Measurements from ENCODE around the gene DMXL1.
A peak's percentile ranks its signal among the peaks of the same experiment; 100 is the strongest.

DMXL1 gene, protein sequence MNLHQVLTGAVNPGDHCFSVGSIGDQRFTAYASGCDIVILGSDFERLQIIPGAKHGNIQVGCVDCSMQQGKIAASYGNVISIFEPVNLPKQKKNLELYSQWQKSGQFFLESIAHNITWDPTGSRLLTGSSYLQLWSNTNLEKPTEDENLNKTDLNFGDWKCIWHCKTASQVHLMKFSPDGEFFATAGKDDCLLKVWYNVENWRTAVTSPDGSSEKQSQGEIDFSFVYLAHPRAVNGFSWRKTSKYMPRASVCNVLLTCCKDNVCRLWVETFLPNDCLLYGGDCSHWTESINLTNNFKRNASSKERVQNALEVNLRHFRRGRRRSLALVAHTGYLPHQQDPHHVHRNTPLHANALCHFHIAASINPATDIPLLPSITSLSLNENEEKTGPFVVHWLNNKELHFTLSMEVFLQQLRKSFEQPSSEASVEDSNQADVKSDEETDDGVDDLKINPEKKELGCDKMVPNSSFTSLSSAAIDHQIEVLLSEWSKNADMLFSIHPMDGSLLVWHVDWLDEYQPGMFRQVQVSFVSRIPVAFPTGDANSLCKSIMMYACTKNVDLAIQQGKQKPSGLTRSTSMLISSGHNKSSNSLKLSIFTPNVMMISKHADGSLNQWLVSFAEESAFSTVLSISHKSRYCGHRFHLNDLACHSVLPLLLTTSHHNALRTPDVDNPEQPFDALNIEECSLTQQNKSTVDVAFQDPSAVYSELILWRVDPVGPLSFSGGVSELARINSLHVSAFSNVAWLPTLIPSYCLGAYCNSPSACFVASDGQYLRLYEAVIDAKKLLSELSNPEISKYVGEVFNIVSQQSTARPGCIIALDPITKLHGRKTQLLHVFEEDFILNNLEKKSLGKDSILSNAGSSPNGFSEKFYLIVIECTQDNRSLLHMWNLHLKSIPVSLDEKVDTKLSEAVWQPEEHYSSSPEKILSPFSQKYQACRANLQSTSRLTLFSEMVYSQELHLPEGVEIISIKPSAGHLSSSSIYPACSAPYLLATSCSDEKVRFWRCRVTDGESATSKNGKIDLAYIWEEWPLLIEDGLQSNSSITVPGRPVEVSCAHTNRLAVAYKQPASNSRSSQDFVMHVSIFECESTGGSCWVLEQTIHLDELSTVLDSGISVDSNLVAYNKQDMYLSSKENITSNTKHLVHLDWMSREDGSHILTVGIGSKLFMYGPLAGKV (N-terminal part only)

DNA sequence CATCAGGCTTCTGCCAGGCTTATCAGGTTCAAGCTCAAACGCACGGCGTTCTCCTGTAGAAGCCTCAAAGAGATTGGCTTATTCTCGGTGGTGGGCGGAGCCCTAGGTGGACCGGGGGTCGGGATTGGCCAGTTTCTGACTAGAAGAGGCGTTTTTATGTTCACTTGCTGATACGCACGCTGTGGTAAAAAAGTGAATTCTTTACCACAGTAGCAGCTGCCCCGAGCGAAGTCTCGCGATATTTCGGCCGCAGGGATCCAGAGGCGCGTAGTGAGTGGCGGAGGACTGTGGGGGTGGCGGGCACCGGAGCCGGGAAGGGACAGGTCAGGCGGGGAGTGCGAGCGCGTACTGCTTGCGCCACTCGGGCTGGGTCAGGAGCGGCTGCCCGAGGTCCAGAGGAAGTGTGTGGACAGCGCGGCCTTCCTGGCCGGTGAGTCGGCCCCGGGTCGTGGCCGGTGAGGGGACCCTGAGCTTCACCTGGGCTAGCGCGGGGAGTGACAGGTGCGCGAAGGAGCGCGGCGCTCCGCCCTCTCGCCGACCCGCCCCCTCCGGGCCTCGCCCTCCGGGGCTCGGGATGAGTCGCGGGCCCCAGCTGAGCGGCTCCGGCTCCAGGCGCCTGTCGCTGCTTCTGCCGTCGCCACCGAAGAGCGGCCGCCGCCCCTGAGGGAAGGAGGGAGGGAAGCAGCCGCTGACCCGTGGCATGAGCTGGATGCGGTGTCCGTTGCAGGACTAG is at the start of gene DMXL1:
Gene DMXL1, plus strand, starts transcription at position 260 of the 733 bp plus-strand sequence. CDS start 483 bp downstream, outside the sequence.
- DNase-seq (ENCODE audit: low read depth in 1 of 2, low spot score in 1 of 2): peak; percentile 93

- DNase-seq (ENCODE audit: low read depth in 1 of 2, low spot score in 1 of 2): no peak
Measured at GRCh38 chr5:119021149-119021732, 49.6 kb upstream of the DMXL1 start.

DNA sequence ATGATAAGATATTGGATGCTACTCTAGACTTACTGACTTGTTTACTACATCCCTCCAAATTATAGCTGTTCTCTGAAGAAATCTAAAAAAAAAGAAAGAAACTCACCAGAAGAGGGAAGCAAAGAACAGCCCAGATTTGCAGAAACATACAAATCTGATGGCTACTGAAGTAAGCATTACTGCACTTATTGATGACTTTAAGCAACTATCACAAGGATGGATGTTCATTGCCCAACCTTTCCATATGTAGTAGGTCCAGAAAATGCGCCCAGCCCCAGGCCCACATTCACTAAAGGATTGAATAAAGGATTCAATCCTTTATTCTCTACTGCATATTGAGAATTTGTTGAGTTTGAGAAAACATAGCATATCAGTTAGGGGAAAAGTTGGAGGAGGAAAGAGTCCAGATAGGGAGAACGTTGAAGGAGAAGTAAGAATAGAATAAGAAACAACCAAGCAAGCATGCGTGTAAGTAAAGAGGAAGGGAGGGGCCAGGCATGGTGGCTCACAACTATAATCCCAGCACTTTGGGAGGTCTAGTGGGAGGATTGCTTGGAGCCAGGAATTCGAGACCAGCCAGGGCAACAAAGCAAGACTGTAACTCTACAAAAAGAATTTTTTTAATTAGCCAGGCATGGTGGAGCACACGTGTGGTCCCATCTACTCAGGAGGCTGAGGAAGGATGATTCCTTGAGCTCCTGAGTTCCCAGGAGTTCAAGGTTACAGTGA is 48.7 kb upstream of the DMXL1 start:
- DNase-seq (ENCODE audit: low read depth in 1 of 2, low spot score in 1 of 2): no peak

DNA sequence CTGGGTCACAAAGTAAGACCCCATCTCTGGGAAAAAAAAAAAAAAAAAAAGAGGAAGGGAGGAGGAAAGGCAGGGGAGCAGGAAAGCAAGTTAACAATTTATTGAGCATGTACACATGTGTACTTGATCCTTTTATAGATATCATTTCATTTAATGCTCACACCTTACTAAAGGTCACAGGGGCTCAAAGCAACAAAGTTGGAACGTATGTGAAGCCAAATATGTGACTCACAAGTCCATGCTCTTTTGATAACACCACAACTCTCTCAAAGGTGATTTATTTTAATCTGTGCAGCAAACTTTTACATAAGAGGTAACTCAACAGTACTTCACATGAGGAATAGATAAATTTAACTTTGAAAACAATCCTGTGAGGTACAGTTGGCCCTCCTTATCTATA is 48.1 kb upstream of the DMXL1 start:
- no peak for DNase-seq (ENCODE audit: low read depth in 1 of 2, low spot score in 1 of 2)

DNA sequence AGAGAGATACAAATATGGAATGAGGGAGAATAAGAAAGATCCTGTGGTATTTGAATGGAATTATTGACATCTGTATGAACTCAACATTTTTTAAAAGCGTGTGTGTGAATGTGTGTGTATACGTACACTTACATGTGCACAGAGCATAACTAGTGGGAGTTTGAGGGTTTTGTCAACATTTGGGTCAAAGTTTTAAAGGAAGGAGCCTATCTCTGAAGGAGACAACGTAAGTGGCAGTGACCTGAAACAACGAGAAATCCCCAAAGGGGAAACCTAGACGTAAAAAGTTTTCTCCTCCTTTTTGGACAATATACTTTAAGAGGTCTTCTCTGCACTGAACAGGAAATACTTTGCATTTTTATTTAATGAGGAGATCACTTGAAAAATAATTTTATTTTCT is 42.3 kb upstream of the DMXL1 start:
- no peak for DNase-seq (ENCODE audit: low read depth in 1 of 2, low spot score in 1 of 2)

DNA sequence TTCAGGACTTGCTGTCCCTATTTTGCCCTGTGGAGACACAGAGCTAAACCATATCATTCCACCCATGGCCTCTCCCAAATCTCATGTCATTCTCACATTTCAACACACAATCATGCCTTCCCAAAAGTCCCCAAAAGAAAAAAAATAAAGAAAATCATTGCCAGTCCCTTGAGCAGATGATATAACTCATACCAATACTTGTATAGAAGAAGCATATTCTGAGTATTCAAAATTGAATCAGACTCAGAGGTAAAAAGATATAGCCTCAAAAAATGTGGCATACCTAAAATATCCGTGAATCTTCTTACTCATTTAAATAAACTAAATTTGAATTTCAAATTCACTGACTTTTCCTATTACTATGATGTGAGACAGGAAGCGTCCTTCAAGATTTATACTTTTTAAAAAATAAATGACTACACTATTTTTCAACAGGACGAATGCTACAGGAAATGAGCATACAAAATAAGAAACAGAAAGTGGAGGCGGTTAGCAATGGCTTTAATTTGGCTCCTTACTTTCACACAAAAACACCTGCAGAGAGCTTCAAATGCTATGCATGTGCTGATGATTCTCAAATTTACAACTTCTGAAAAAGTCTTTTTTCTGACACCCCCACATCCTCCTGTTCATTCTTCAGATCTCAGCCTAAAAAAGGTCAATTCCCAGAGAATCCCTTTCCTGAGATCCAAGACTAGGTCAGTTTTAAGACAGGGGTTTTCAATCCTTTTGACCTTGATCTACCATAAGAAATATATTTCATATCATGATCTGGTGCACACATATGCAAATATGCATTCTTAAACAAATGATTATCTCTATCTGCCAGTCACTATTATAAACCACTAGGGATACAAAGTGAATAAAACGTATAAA is 39.6 kb upstream of the DMXL1 start:
- no peak for DNase-seq (ENCODE audit: low read depth in 1 of 2, low spot score in 1 of 2)

- DNase-seq (ENCODE audit: low read depth in 1 of 2, low spot score in 1 of 2): no peak
Measured at GRCh38 chr5:119031905-119032304, 39.0 kb upstream of the DMXL1 start.

- no peak for DNase-seq (ENCODE audit: low read depth in 1 of 2, low spot score in 1 of 2)
Measured at GRCh38 chr5:119032656-119033055, 38.2 kb upstream of the DMXL1 start.

GRCh38 chr5:119033135-119033534 is 37.8 kb upstream of the DMXL1 start:
- no peak for DNase-seq (ENCODE audit: low read depth in 1 of 2, low spot score in 1 of 2)

- DNase-seq (ENCODE audit: low read depth in 1 of 2, low spot score in 1 of 2): no peak
Measured at GRCh38 chr5:119036101-119036762, 34.7 kb upstream of the DMXL1 start.

GRCh38 chr5:119037496-119038215 is 33.2 kb upstream of the DMXL1 start:
- no peak for DNase-seq (ENCODE audit: low read depth in 1 of 2, low spot score in 1 of 2)

DNA sequence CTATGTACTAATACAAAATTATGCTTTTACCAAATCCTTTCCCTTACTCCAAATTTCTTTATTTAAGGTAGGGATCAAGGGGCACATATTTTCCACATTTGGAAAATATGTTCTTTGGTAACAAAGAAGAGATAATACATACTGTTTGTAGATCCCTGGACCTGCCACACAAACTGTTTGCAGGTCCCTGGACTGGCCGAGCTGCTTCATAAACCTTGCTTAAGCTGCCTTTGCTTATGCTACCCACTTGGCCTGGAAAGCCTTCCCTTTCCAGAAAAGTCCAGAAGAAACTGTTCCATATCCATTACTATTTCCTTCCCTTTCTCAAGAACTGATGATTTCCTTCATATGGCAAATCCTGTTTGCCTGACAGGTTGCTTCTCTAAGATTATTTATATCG is 22.6 kb upstream of the DMXL1 start:
- no peak for DNase-seq (ENCODE audit: low read depth in 1 of 2, low spot score in 1 of 2)

GRCh38 chr5:119049824-119050449 is 20.9 kb upstream of the DMXL1 start:
- no peak for DNase-seq (ENCODE audit: low read depth in 1 of 2, low spot score in 1 of 2)

GRCh38 chr5:119054101-119054500 is 16.8 kb upstream of the DMXL1 start:
- DNase-seq (ENCODE audit: low read depth in 1 of 2, low spot score in 1 of 2): no peak

GRCh38 chr5:119055294-119055693 is 15.6 kb upstream of the DMXL1 start:
- DNase-seq (ENCODE audit: low read depth in 1 of 2, low spot score in 1 of 2): no peak

- DNase-seq (ENCODE audit: low read depth in 1 of 2, low spot score in 1 of 2): no peak
Measured at GRCh38 chr5:119058979-119059529, 11.8 kb upstream of the DMXL1 start.

DNA sequence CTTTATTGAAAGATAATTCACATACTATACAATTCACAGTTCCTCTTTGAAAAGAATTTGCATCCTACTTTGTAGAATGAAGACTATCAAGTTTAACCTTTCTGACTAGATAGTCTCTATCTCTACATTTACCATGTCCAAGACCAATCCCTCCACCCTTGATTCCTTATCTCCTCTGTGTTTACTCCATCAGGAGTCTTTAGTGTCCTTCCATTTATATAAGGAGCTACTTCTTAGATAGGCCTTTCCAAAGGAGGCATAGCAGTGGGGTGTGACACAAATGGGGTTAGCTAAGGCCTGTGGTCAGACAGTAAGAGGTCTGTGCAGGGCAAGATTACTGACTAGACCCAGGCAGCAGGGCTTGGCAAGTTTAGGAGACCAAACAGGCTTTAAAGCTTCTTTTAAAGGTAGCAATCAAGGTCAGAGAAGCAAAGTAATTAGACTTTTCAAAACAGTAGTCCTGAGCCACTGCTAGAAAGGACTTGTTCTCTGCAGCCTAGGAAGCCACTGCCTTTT is 11.1 kb upstream of the DMXL1 start:
- DNase-seq (ENCODE audit: low read depth in 1 of 2, low spot score in 1 of 2): no peak
